ENCODE data around the gene THSD4. TPM values are rescaled to one million over a fixed set of nuclear protein-coding genes. Genes with fewer than 3 reads are reported as not detected.

THSD4 gene
- total RNA-seq, 1 experiment from 2014 or later, result 36.3 TPM

GRCh38 chr15:71586463-71586862 lies 471.2 kb downstream of the THSD4 start:
- H3K36me3 Mint-ChIP-seq (ENCODE audit: insufficient read depth, unreplicated experiment), result no peaks in the 10 kb centered on the region

GRCh38 chr15:71588746-71589145 lies 473.5 kb downstream of the THSD4 start:
- Mint-ChIP-seq H3K4me3 (ENCODE audit: unreplicated experiment) (no peak overlapping the region), H3K36me3 (ENCODE audit: insufficient read depth, unreplicated experiment) (no peaks in the 10 kb centered on the region), H3K27ac (ENCODE audit: low read depth, unreplicated experiment) (no peak overlapping the region), H3K4me1 (ENCODE audit: insufficient read depth, unreplicated experiment) (peaks cover 8% of the 10 kb centered on the region), H3K9me3 (ENCODE audit: unreplicated experiment) (peaks cover 7% of the 10 kb centered on the region), H3K27me3 (ENCODE audit: insufficient read depth, unreplicated experiment) (no peaks in the 10 kb centered on the region)
- peak; percentile 66 for DNase-seq (ENCODE audit: unreplicated experiment)
- TF ChIP-seq CTCF (IDR thresholded peaks at IDR 0.05; ENCODE audit: unreplicated experiment), result no peak
- BruUV-seq (replicated peaks), result no TSS peak
- ChIA-PET POLR2A (interaction anchor here (0.6 kb wide), 1 partner anchor 50 kb away, joined by 5 read pairs; no protein-coding TSS in a partner anchor), CTCF (interaction anchor here (0.6 to 1.4 kb wide), 3 partner anchors 14 to 1479 kb away, joined by 3 to 5 read pairs (median 3); no protein-coding TSS in a partner anchor)
- intact Hi-C loops (cut with micrococcal nuclease), result no loop called here

More at GRCh38 chr15:71586463-71586862, 471.2 kb downstream of the THSD4 start:
- intact Hi-C loops (cut with micrococcal nuclease), result no loop called here
- BruUV-seq (replicated peaks), result no TSS peak
- Mint-ChIP-seq H3K27me3 (ENCODE audit: insufficient read depth, unreplicated experiment) (no peaks in the 10 kb centered on the region), H3K4me1 (ENCODE audit: insufficient read depth, unreplicated experiment) (peaks cover 8% of the 10 kb centered on the region), H3K9me3 (ENCODE audit: unreplicated experiment) (peaks cover 15% of the 10 kb centered on the region), H3K4me3 (ENCODE audit: unreplicated experiment) (no peak overlapping the region), H3K27ac (ENCODE audit: low read depth, unreplicated experiment) (no peak overlapping the region)
- CTCF ChIA-PET, result interaction anchor here (0.6 to 1.3 kb wide), 4 partner anchors 12 to 192 kb away, joined by 3 read pairs; no protein-coding TSS in a partner anchor
- POLR2A ChIA-PET, result interaction anchor here (1.5 kb wide), 1 partner anchor 9 kb away, joined by 6 read pairs; no protein-coding TSS in a partner anchor
- TF ChIP-seq CTCF (IDR thresholded peaks at IDR 0.05; ENCODE audit: unreplicated experiment), result no peak
- DNase-seq (ENCODE audit: unreplicated experiment), result no peak

- Mint-ChIP-seq H3K36me3 (ENCODE audit: insufficient read depth, unreplicated experiment) (peaks cover 6% of the 10 kb centered on the region), H3K27me3 (ENCODE audit: insufficient read depth, unreplicated experiment) (no peaks in the 10 kb centered on the region), H3K4me3 (ENCODE audit: unreplicated experiment) (no peak overlapping the region), H3K27ac (ENCODE audit: low read depth, unreplicated experiment) (no peak overlapping the region), H3K9me3 (ENCODE audit: unreplicated experiment) (no peaks in the 10 kb centered on the region), H3K4me1 (ENCODE audit: insufficient read depth, unreplicated experiment) (peaks cover 10% of the 10 kb centered on the region)
- CTCF ChIA-PET, result interaction anchor here (0.7 to 1.3 kb wide), 5 partner anchors 8 to 61 kb away, joined by 3 to 4 read pairs (median 3); no protein-coding TSS in a partner anchor
- intact Hi-C loops (cut with micrococcal nuclease), result no loop called here
- DNase-seq (ENCODE audit: unreplicated experiment), result no peak
- no TSS peak for BruUV-seq (replicated peaks)
- POLR2A ChIA-PET, result interaction anchor here (0.7 to 1.0 kb wide), 2 partner anchors 18 to 615 kb away, joined by 3 to 5 read pairs; no protein-coding TSS in a partner anchor
- no peak for TF ChIP-seq CTCF (IDR thresholded peaks at IDR 0.05; ENCODE audit: unreplicated experiment)
Observed at GRCh38 chr15:71591057-71591456, 475.8 kb downstream of the THSD4 start.

GRCh38 chr15:71592203-71592602 lies 476.9 kb downstream of the THSD4 start:
- POLR2A ChIA-PET, result no interaction called here
- H3K9me3 Mint-ChIP-seq (ENCODE audit: unreplicated experiment), result no peaks in the 10 kb centered on the region
- H3K4me3 Mint-ChIP-seq (ENCODE audit: unreplicated experiment), result no peak overlapping the region
- intact Hi-C loops (cut with micrococcal nuclease), result no loop called here
- CTCF ChIA-PET, result interaction anchor here (0.6 to 1.1 kb wide), 4 partner anchors 10 to 570 kb away, joined by 3 to 4 read pairs (median 4); no protein-coding TSS in a partner anchor
- TF ChIP-seq CTCF (IDR thresholded peaks at IDR 0.05; ENCODE audit: unreplicated experiment), result no peak
- H3K36me3 Mint-ChIP-seq (ENCODE audit: insufficient read depth, unreplicated experiment), result peaks cover 6% of the 10 kb centered on the region
- DNase-seq (ENCODE audit: unreplicated experiment), result no peak
- no peaks in the 10 kb centered on the region for H3K27me3 Mint-ChIP-seq (ENCODE audit: insufficient read depth, unreplicated experiment)
- peaks cover 14% of the 10 kb centered on the region for H3K4me1 Mint-ChIP-seq (ENCODE audit: insufficient read depth, unreplicated experiment)
- H3K27ac Mint-ChIP-seq (ENCODE audit: low read depth, unreplicated experiment), result no peak overlapping the region
- BruUV-seq (replicated peaks), result no TSS peak

Measured in MCF 10A (cell line).